Hepatocyte (in vitro differentiated cells): ENCODE data around the gene BAHCC1. TPM values are rescaled to one million over a fixed set of nuclear protein-coding genes. Genes with fewer than 3 reads are reported as not detected.
A peak's percentile ranks its signal among the peaks of the same experiment; 100 is the strongest.

Experiments used
- DNase-seq: peaks from one replicate; pipeline ENCODE4 v3.0.0-alpha.2; 2016; ENCODE audit warnings: low spot score
- H2AFZ ChIP-seq: fragments of 200-600 bp; sonication (generic); 2 replicates; pipeline ENCODE4 v1.6.0; 2016; ENCODE audit warnings: antibody characterized with exemption, mild to moderate bottlenecking
- H3K27ac ChIP-seq: fragments of 200-600 bp; sonication (generic); 2 replicates; pipeline ENCODE4 v1.5.1; 2016; ENCODE audit warnings: mild to moderate bottlenecking
- H3K27me3 ChIP-seq: fragments of 200-600 bp; sonication (generic); 2 replicates; pipeline ENCODE4 v1.6.1; 2016
- H3K36me3 ChIP-seq: fragments of 200-600 bp; sonication (generic); replicated peaks from 2 replicates; pipeline ENCODE4 v1.5.1; 2016; ENCODE audit warnings: low read depth; ENCODE audit not compliant: insufficient read depth
- H3K4me1 ChIP-seq: fragments of 200-600 bp; sonication (generic); 2 replicates; pipeline ENCODE4 v1.5.1; 2016; ENCODE audit warnings: mild to moderate bottlenecking, moderate library complexity; ENCODE audit not compliant: insufficient read depth
- H3K4me2 ChIP-seq: fragments of 200-600 bp; sonication (generic); 2 replicates; pipeline ENCODE4 v1.6.0; 2016
- H3K4me3 ChIP-seq: fragments of 200-600 bp; sonication (generic); 2 replicates; pipeline ENCODE4 v1.5.1; 2016; ENCODE audit warnings: mild to moderate bottlenecking
- H3K79me2 ChIP-seq: fragments of 200-600 bp; sonication (generic); 2 replicates; pipeline ENCODE4 v1.6.0; 2017; ENCODE audit warnings: mild to moderate bottlenecking
- H3K9me2 ChIP-seq: fragments of 200-600 bp; sonication (generic); replicated peaks from 2 replicates; pipeline ENCODE4 v1.6.0; 2017; ENCODE audit warnings: mild to moderate bottlenecking; ENCODE audit not compliant: insufficient read depth
- H3K9me3 ChIP-seq: fragments of 200-600 bp; sonication (generic); 2 replicates; pipeline ENCODE4 v1.5.1; 2016; ENCODE audit warnings: low read depth, mild to moderate bottlenecking
- H4K20me1 ChIP-seq: fragments of 200-600 bp; sonication (generic); 2 replicates; pipeline ENCODE4 v1.6.0; 2016; ENCODE audit warnings: mild to moderate bottlenecking; ENCODE audit not compliant: insufficient read depth, poor library complexity, severe bottlenecking
- CTCF ChIP-seq: fragments of 200-600 bp; sonication (generic); IDR thresholded peaks from 2 replicates; pipeline ENCODE4 v1.5.1; 2016; ENCODE audit warnings: antibody characterized with exemption, mild to moderate bottlenecking; ENCODE audit not compliant: poor library complexity
- EZH2 ChIP-seq: fragments of 200-600 bp; sonication (generic); IDR thresholded peaks from 2 replicates; pipeline ENCODE4 v1.6.1; 2016; ENCODE audit warnings: antibody characterized with exemption, mild to moderate bottlenecking, borderline replicate concordance
- EZH2phosphoT487 ChIP-seq: fragments of 200-600 bp; sonication (generic); IDR thresholded peaks from one replicate; pipeline ENCODE4 v1.6.1; 2018; ENCODE audit warnings: antibody characterized with exemption, mild to moderate bottlenecking, low read depth, moderate library complexity; ENCODE audit not compliant: unreplicated experiment, severe bottlenecking
- WGBS: methylation state at CpG from one replicate; pipeline ENCODE4 v1.1.6; 2016; ENCODE audit warnings: low lambda C conversion rate; ENCODE audit errors: missing lambda C conversion rate; 5-methylcytosine and 5-hydroxymethylcytosine counted together
- polyA plus RNA-seq: library from polyadenylated mRNA; unstranded; fragments of >200 nt; fragmentation: Nextera tagmentation; extraction: Ambion mirVana; gene quantifications from 2 replicates; pipeline ENCODE4 v1.2.1, GENCODE V29; 2016
- total RNA-seq: library from RNA; depleted of rRNA; stranded (reverse); fragments of >200 nt; gene quantifications from 2 replicates; pipeline ENCODE4 v1.2.3, GENCODE V29; 2014

BAHCC1 gene
- total and polyA plus RNA-seq, 2 experiments from 2014 or later: 6.4 to 6.6 TPM

- TF ChIP-seq CTCF: no peak
- TF ChIP-seq EZH2: no peak
- peak; percentile 25 for TF ChIP-seq EZH2phosphoT487
- no peaks in the 10 kb centered on the region for H3K9me3 ChIP-seq
- peak overlapping the region; percentile 15 for H2AFZ ChIP-seq
- WGBS: 2% methylated on average over 26 of the region's 46 CpGs
- no peaks in the 10 kb centered on the region for H4K20me1 ChIP-seq
- DNase-seq: no peak
- peaks cover 47% of the 10 kb centered on the region for H3K4me1 ChIP-seq
- peak overlapping the region; percentile 31 for H3K4me3 ChIP-seq
- H3K79me2 ChIP-seq: peaks cover 80% of the 10 kb centered on the region
- H3K4me2 ChIP-seq: peak overlapping the region; percentile 95
- no peaks in the 10 kb centered on the region for H3K9me2 ChIP-seq
- no peaks in the 10 kb centered on the region for H3K27me3 ChIP-seq
- no peaks in the 10 kb centered on the region for H3K36me3 ChIP-seq
- H3K27ac ChIP-seq: peak overlapping the region; percentile 96
Measured at GRCh38 chr17:81398832-81399411, 3.7 kb downstream of the BAHCC1 start.

GRCh38 chr17:81399481-81400153 is 4.4 kb downstream of the BAHCC1 start:
- no peaks in the 10 kb centered on the region for H3K36me3 ChIP-seq
- H2AFZ ChIP-seq: peak overlapping the region; percentile 54
- H3K4me2 ChIP-seq: peak overlapping the region; percentile 95
- TF ChIP-seq EZH2phosphoT487: peak; percentile 25
- TF ChIP-seq EZH2: no peak
- TF ChIP-seq CTCF: no peak
- 0% methylated on average over 29 of the region's 95 CpGs for WGBS
- no peaks in the 10 kb centered on the region for H3K9me2 ChIP-seq
- H3K4me3 ChIP-seq: peak overlapping the region; percentile 74
- H3K9me3 ChIP-seq: no peaks in the 10 kb centered on the region
- peaks cover 87% of the 10 kb centered on the region for H3K79me2 ChIP-seq
- H3K4me1 ChIP-seq: peaks cover 47% of the 10 kb centered on the region
- H3K27ac ChIP-seq: peak overlapping the region; percentile 93
- DNase-seq: no peak
- H3K27me3 ChIP-seq: no peaks in the 10 kb centered on the region
- no peaks in the 10 kb centered on the region for H4K20me1 ChIP-seq

GRCh38 chr17:81400154-81400977 is 5.1 kb downstream of the BAHCC1 start:
- H3K27me3 ChIP-seq: no peaks in the 10 kb centered on the region
- H4K20me1 ChIP-seq: no peaks in the 10 kb centered on the region
- no peaks in the 10 kb centered on the region for H3K36me3 ChIP-seq
- no peaks in the 10 kb centered on the region for H3K9me2 ChIP-seq
- 11% methylated on average over 43 of the region's 67 CpGs for WGBS
- peak overlapping the region; percentile 54 for H2AFZ ChIP-seq
- no peaks in the 10 kb centered on the region for H3K9me3 ChIP-seq
- peak; percentile 76 for TF ChIP-seq EZH2phosphoT487
- TF ChIP-seq EZH2: no peak
- TF ChIP-seq CTCF: no peak
- H3K4me2 ChIP-seq: peak overlapping the region; percentile 95
- H3K4me1 ChIP-seq: peaks cover 53% of the 10 kb centered on the region
- H3K4me3 ChIP-seq: peak overlapping the region; percentile 74
- H3K79me2 ChIP-seq: peaks cover 93% of the 10 kb centered on the region
- peak overlapping the region; percentile 93 for H3K27ac ChIP-seq
- no peak for DNase-seq
